BJ (cell line): ENCODE measurements around the gene ZBTB44. TPM values are rescaled to one million over a fixed set of nuclear protein-coding genes. Genes with fewer than 3 reads are reported as not detected.
"Not testable (repeated sequence)": the region's sequence is repeated elsewhere in the genome, so short reads cannot be mapped to it uniquely, and the experiment has no call there.

Experiments
- CTCF ChIA-PET: fragments of 350-600 bp; formaldehyde crosslinking; extraction: SDS; loops from one replicate; lab custom pipeline; 2021; ENCODE audit warnings: antibody characterized with exemption, inconsistent platforms; lab: Yijun Ruan, JAX
- POLR2A ChIA-PET: fragments of 300-600 bp; sonication (Branson Sonifier 250); formaldehyde crosslinking; extraction: SDS; loops from one replicate; lab custom pipeline; 2021; ENCODE audit warnings: antibody characterized with exemption; lab: Charles Lee
- DNase-seq: peaks from one replicate; pipeline ENCODE4 v3.0.0-alpha.2; 2011; ENCODE audit warnings: low read depth
- H3K27me3 ChIP-seq: 2 replicates; pipeline ENCODE4 v1.6.0; 2011; ENCODE audit warnings: low read length; ENCODE audit not compliant: control insufficient read depth, insufficient read depth
- H3K36me3 ChIP-seq: 2 replicates; pipeline ENCODE4 v1.5.1; 2011; ENCODE audit warnings: low read length; ENCODE audit not compliant: control insufficient read depth, insufficient read depth
- H3K4me3 ChIP-seq: 2 replicates; pipeline ENCODE4 v1.5.1; 2011; ENCODE audit warnings: low read depth, mild to moderate bottlenecking, control low read depth, low read length
- CTCF ChIP-seq: IDR thresholded peaks from 2 replicates; pipeline ENCODE4 v1.5.1; 2011; ENCODE audit warnings: low read depth, mild to moderate bottlenecking, control low read depth, inconsistent platforms, low read length, moderate library complexity; ENCODE audit not compliant: insufficient read depth
- polyA plus RNA-seq: library from polyadenylated mRNA; depleted of rRNA; stranded (reverse); fragments of >200 nt; gene quantifications from 2 replicates; pipeline ENCODE4 v1.2.3, GENCODE V29; 2011

The ZBTB44 gene
- polyA plus RNA-seq, 1 experiment = 11.5 TPM

- DNase-seq = no peak
- POLR2A ChIA-PET = no interaction called here
- Histone ChIP-seq H3K27me3 (no peaks in the 10 kb centered on the region), H3K4me3 (no peak overlapping the region), H3K36me3 (no peaks in the 10 kb centered on the region)
- CTCF ChIA-PET = interaction anchor here (0.6 to 1.0 kb wide), 4 partner anchors 8 to 42 kb away, joined by 3 to 5 read pairs (median 3); no protein-coding TSS in a partner anchor
- TF ChIP-seq CTCF = no peak
Measured at GRCh38 chr11:130300567-130300966, 14.2 kb downstream of the ZBTB44 start.

- Histone ChIP-seq H3K36me3 (no peaks in the 10 kb centered on the region), H3K4me3 (no peak overlapping the region), H3K27me3 (no peaks in the 10 kb centered on the region)
- CTCF ChIA-PET = interaction anchor here (0.9 to 1.0 kb wide), 2 partner anchors 9 to 41 kb away, joined by 3 to 5 read pairs; no protein-coding TSS in a partner anchor
- POLR2A ChIA-PET = no interaction called here
- no peak for TF ChIP-seq CTCF
- no peak for DNase-seq
Measured at GRCh38 chr11:130299978-130300377, 14.7 kb downstream of the ZBTB44 start.

GRCh38 chr11:130295657-130296056 is 19.1 kb downstream of the ZBTB44 start:
- no peak for DNase-seq
- TF ChIP-seq CTCF = no peak
- Histone ChIP-seq H3K27me3 (no peaks in the 10 kb centered on the region), H3K4me3 (no peak overlapping the region), H3K36me3 (no peaks in the 10 kb centered on the region)
- POLR2A ChIA-PET = no interaction called here
- CTCF ChIA-PET = interaction anchor here (1.8 kb wide), 1 partner anchor 15 kb away, joined by 3 read pairs; no protein-coding TSS in a partner anchor

- CTCF ChIA-PET = no interaction called here
- no peak for TF ChIP-seq CTCF
- Histone ChIP-seq H3K4me3 (no peak overlapping the region), H3K27me3 (no peaks in the 10 kb centered on the region), H3K36me3 (no peaks in the 10 kb centered on the region)
- POLR2A ChIA-PET = no interaction called here
- no peak for DNase-seq
Measured at GRCh38 chr11:130282111-130282510, 32.6 kb downstream of the ZBTB44 start.

- POLR2A ChIA-PET, H3K36me3 ChIP-seq, H3K27me3 ChIP-seq, DNase-seq, H3K4me3 ChIP-seq: not testable (repeated sequence)
- CTCF ChIA-PET = interaction anchor here (1.0 kb wide), 1 partner anchor 14 kb away, joined by 3 read pairs; no protein-coding TSS in a partner anchor
Measured at GRCh38 chr11:130281341-130281740, 33.4 kb downstream of the ZBTB44 start.

GRCh38 chr11:130279989-130280388 is 34.7 kb downstream of the ZBTB44 start:
- DNase-seq = no peak
- Histone ChIP-seq H3K4me3 (no peak overlapping the region), H3K36me3 (no peaks in the 10 kb centered on the region), H3K27me3 (no peaks in the 10 kb centered on the region)
- TF ChIP-seq CTCF = no peak
- POLR2A ChIA-PET = no interaction called here
- CTCF ChIA-PET = no interaction called here
